Measurements from ENCODE around the gene ALDOB.

Gene ALDOB

GRCh38 chr9:101446732-101447131 lies 11.2 kb upstream of the ALDOB start:
- FAIRE-seq, result no peak
- no peak for TF ChIP-seq POLR2A (IDR thresholded peaks at IDR 0.05; ENCODE audit: low read depth, low read length)
- no peak for DNase-seq (ENCODE audit: insufficient read length, low spot score)

- FAIRE-seq (peak; percentile 52), DNase-seq (ENCODE audit: insufficient read length, low spot score) (no peak)
- TF ChIP-seq POLR2A (IDR thresholded peaks at IDR 0.05; ENCODE audit: low read depth, low read length), result no peak
Observed at GRCh38 chr9:101445353-101446029, 9.9 kb upstream of the ALDOB start.

GRCh38 chr9:101443364-101443771 lies 7.8 kb upstream of the ALDOB start:
- DNase-seq (ENCODE audit: insufficient read length, low spot score), result no peak
- no peak for TF ChIP-seq POLR2A (IDR thresholded peaks at IDR 0.05; ENCODE audit: low read depth, low read length)
- FAIRE-seq, result no peak

- FAIRE-seq, result no peak
- DNase-seq (ENCODE audit: insufficient read length, low spot score), result no peak
- TF ChIP-seq POLR2A (IDR thresholded peaks at IDR 0.05; ENCODE audit: low read depth, low read length), result no peak
Observed at GRCh38 chr9:101442736-101443135, 7.2 kb upstream of the ALDOB start.

- no peak for FAIRE-seq
- no peak for DNase-seq (ENCODE audit: insufficient read length, low spot score)
- TF ChIP-seq POLR2A (IDR thresholded peaks at IDR 0.05; ENCODE audit: low read depth, low read length), result no peak
Observed at GRCh38 chr9:101442318-101442717, 6.7 kb upstream of the ALDOB start.

GRCh38 chr9:101440714-101441230 lies 5.2 kb upstream of the ALDOB start:
- no peak for TF ChIP-seq POLR2A (IDR thresholded peaks at IDR 0.05; ENCODE audit: low read depth, low read length)
- no peak for FAIRE-seq
- DNase-seq (ENCODE audit: insufficient read length, low spot score), result no peak

GRCh38 chr9:101438523-101438922 lies 2.9 kb upstream of the ALDOB start:
- DNase-seq (ENCODE audit: insufficient read length, low spot score) (no peak), FAIRE-seq (no peak)
- TF ChIP-seq POLR2A (IDR thresholded peaks at IDR 0.05; ENCODE audit: low read depth, low read length), result no peak

GRCh38 chr9:101437806-101438232 lies 2.2 kb upstream of the ALDOB start:
- DNase-seq (ENCODE audit: insufficient read length, low spot score) (no peak), FAIRE-seq (no peak)
- no peak for TF ChIP-seq POLR2A (IDR thresholded peaks at IDR 0.05; ENCODE audit: low read depth, low read length)

GRCh38 chr9:101434998-101435397 lies 576 bp downstream of the ALDOB start:
- FAIRE-seq (no peak), DNase-seq (ENCODE audit: insufficient read length, low spot score) (no peak)
- TF ChIP-seq POLR2A (IDR thresholded peaks at IDR 0.05; ENCODE audit: low read depth, low read length), result no peak

GRCh38 chr9:101433229-101433628 lies 2.3 kb downstream of the ALDOB start:
- DNase-seq (ENCODE audit: insufficient read length, low spot score) (no peak), FAIRE-seq (no peak)

GRCh38 chr9:101432740-101433139 lies 2.8 kb downstream of the ALDOB start:
- no peak for FAIRE-seq
- no peak for TF ChIP-seq POLR2A (IDR thresholded peaks at IDR 0.05; ENCODE audit: low read depth, low read length)

More at GRCh38 chr9:101433229-101433628, 2.3 kb downstream of the ALDOB start:
- TF ChIP-seq POLR2A (IDR thresholded peaks at IDR 0.05; ENCODE audit: low read depth, low read length), result no peak

GRCh38 chr9:101432171-101432570 lies 3.4 kb downstream of the ALDOB start:
- DNase-seq (ENCODE audit: insufficient read length, low spot score) (no peak), FAIRE-seq (no peak)
- no peak for TF ChIP-seq POLR2A (IDR thresholded peaks at IDR 0.05; ENCODE audit: low read depth, low read length)

More at GRCh38 chr9:101432740-101433139, 2.8 kb downstream of the ALDOB start:
- no peak for DNase-seq (ENCODE audit: insufficient read length, low spot score)

- DNase-seq (ENCODE audit: insufficient read length, low spot score) (no peak), FAIRE-seq (no peak)
- no peak for TF ChIP-seq POLR2A (IDR thresholded peaks at IDR 0.05; ENCODE audit: low read depth, low read length)
Observed at GRCh38 chr9:101429736-101430135, 5.8 kb downstream of the ALDOB start.

GRCh38 chr9:101428909-101429308 lies 6.7 kb downstream of the ALDOB start:
- FAIRE-seq, result no peak
- no peak for TF ChIP-seq POLR2A (IDR thresholded peaks at IDR 0.05; ENCODE audit: low read depth, low read length)

GRCh38 chr9:101427957-101428655 lies 7.5 kb downstream of the ALDOB start:
- FAIRE-seq (no peak), DNase-seq (ENCODE audit: insufficient read length, low spot score) (no peak)
- no peak for TF ChIP-seq POLR2A (IDR thresholded peaks at IDR 0.05; ENCODE audit: low read depth, low read length)

More at GRCh38 chr9:101428909-101429308, 6.7 kb downstream of the ALDOB start:
- DNase-seq (ENCODE audit: insufficient read length, low spot score), result no peak

Measured in H54 (cell line).